HepG2 (cell line): ENCODE data around the gene SEMA7A. TPM values are rescaled to one million over a fixed set of nuclear protein-coding genes. Genes with fewer than 3 reads are reported as not detected.

Source experiments
- CSRNP2 ChIP-seq: sonication (generic); formaldehyde crosslinking; conservative IDR thresholded peaks from 2 replicates; pipeline ENCODE4 v1.8.0; 2022; ENCODE audit warnings: low read depth, missing genetic modification reagents
- GRHL1 ChIP-seq: sonication (generic); formaldehyde crosslinking; conservative IDR thresholded peaks from 2 replicates; pipeline ENCODE4 v1.8.0; 2022; ENCODE audit warnings: missing genetic modification reagents
- HNRNPH1 ChIP-seq: fragments of 200-400 bp; formaldehyde crosslinking; optimal IDR thresholded peaks from 2 replicates; pipeline ENCODE3; 2017; ENCODE audit warnings: mild to moderate bottlenecking, low read depth, low read length
- MBD4 ChIP-seq: IDR thresholded peaks from 2 replicates; pipeline ENCODE4 v1.6.1; 2012; ENCODE audit warnings: low read length, inconsistent platforms, borderline replicate concordance
- MIER2 ChIP-seq: IDR thresholded peaks from 2 replicates; pipeline ENCODE4 v1.6.1; 2016; ENCODE audit warnings: missing biosample characterization, missing genetic modification reagents
- ZNF232 ChIP-seq: sonication (generic); formaldehyde crosslinking; IDR thresholded peaks from 2 replicates; pipeline ENCODE4 v1.4.0; 2020; ENCODE audit warnings: missing genetic modification reagents, borderline replicate concordance
- ZNF30 ChIP-seq: sonication (generic); formaldehyde crosslinking; IDR thresholded peaks from 2 replicates; pipeline ENCODE4 v1.5.0; 2020; ENCODE audit warnings: mild to moderate bottlenecking, missing genetic modification reagents
- polyA plus RNA-seq, 8 experiments: library from polyadenylated mRNA; depleted of rRNA in 3 of 8; stranded (reverse) in 7 of 8; unstranded in 1 of 8; fragments of >200 nt; fragmentation: Illumina TruSeq in 4 of 8; extraction: Trizol in 4 of 8; gene quantifications; 2 replicates each; pipeline versions ENCODE4 v1.2.1 to v1.2.3, GENCODE V29; 2011 to 2016; ENCODE audit warnings: low read depth in 4 of 8, missing spikeins in 1 of 8, mixed read lengths in 1 of 8; ENCODE audit not compliant: insufficient read depth in 1 of 8
- total RNA-seq, 5 experiments: library from RNA; depleted of rRNA; stranded (reverse); fragments of >200 nt; fragmentation: Illumina TruSeq; extraction: Trizol; gene quantifications; 2 replicates each; pipeline ENCODE4 v1.2.3, GENCODE V29; 2016; ENCODE audit warnings: low read depth in 1 of 5
- TF ChIP-seq, protein P1 (sequence below): sonication (generic); formaldehyde crosslinking; IDR thresholded peaks from 2 replicates; pipeline ENCODE4 v1.5.1; 2020; ENCODE audit warnings: mild to moderate bottlenecking, moderate library complexity, missing genetic modification reagents
- TF ChIP-seq, protein P2 (sequence below): sonication (generic); formaldehyde crosslinking; IDR thresholded peaks from 2 replicates; pipeline ENCODE4 v1.5.0; 2020; ENCODE audit warnings: mild to moderate bottlenecking, missing genetic modification reagents, borderline replicate concordance
- TF ChIP-seq, protein P3 (sequence below): sonication (generic); formaldehyde crosslinking; IDR thresholded peaks from 2 replicates; pipeline ENCODE4 v1.9.0; 2022; ENCODE audit warnings: low read depth, missing genetic modification reagents
- TF ChIP-seq, protein P4 (sequence below): IDR thresholded peaks from 2 replicates; pipeline ENCODE4 v1.6.1; 2012; ENCODE audit warnings: inconsistent platforms

SEMA7A gene
- total and polyA plus RNA-seq, 2 of the 13 experiments (the other 11 are each of a cell fraction or from before 2014, with no cell fraction given) = 9.0 to 15.8 TPM

DNA sequence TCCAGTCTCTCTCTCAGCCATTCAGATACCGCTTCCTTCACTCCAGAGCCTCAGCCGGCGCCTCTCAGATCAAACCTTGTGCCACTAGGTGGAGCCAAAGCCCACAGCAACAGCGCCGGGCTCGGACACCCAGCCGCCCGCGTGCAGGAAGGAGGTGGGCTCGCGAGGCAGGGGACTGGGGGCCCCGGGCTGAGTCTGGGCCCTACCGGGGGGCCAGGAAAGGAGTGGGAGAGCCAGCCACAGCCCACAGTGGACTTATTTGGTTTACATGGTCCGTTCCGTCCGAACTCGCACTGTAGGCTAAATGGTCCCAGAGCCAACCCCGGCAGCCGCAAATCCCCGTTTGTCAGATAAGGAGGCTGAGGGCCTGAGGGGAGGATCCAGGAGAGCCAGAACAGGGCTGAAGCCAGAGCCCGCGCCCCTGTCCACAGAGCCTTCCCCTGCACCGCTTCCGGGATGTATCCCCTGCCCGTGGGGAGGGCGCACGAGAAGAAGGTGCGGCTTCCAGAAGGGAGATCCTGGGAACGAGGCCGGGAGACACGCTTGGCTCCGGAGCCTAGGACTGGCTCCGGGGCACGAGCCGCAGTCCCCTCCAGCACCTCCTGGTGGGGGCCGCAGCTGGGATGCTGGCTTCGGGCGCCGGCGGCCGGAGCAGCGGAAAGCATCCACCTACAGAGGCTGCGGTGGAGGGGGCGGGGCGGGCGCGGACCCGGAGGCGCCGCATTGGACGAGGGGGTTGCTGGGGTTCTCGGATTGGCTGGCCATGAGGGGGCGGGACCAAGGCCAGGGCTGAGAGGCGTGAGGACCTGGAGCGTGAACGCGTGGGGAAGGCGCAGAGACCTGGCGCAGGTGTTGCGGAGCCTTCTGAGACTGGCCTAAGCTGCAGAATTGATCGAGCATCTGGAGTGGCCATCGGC lies 59.8 kb downstream of the SEMA7A start (continued):
- no peak for TF ChIP-seq MIER2 (CRISPR knock-in tag)
- TF ChIP-seq, protein P1, sequence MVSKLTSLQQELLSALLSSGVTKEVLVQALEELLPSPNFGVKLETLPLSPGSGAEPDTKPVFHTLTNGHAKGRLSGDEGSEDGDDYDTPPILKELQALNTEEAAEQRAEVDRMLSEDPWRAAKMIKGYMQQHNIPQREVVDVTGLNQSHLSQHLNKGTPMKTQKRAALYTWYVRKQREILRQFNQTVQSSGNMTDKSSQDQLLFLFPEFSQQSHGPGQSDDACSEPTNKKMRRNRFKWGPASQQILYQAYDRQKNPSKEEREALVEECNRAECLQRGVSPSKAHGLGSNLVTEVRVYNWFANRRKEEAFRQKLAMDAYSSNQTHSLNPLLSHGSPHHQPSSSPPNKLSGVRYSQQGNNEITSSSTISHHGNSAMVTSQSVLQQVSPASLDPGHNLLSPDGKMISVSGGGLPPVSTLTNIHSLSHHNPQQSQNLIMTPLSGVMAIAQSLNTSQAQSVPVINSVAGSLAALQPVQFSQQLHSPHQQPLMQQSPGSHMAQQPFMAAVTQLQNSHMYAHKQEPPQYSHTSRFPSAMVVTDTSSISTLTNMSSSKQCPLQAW (CRISPR knock-in tag) = no peak
- TF ChIP-seq ZNF232 (CRISPR knock-in tag) = 0 out of 2 replicates have a peak, but pooled peaks have one; percentile 18
- TF ChIP-seq, protein P2, sequence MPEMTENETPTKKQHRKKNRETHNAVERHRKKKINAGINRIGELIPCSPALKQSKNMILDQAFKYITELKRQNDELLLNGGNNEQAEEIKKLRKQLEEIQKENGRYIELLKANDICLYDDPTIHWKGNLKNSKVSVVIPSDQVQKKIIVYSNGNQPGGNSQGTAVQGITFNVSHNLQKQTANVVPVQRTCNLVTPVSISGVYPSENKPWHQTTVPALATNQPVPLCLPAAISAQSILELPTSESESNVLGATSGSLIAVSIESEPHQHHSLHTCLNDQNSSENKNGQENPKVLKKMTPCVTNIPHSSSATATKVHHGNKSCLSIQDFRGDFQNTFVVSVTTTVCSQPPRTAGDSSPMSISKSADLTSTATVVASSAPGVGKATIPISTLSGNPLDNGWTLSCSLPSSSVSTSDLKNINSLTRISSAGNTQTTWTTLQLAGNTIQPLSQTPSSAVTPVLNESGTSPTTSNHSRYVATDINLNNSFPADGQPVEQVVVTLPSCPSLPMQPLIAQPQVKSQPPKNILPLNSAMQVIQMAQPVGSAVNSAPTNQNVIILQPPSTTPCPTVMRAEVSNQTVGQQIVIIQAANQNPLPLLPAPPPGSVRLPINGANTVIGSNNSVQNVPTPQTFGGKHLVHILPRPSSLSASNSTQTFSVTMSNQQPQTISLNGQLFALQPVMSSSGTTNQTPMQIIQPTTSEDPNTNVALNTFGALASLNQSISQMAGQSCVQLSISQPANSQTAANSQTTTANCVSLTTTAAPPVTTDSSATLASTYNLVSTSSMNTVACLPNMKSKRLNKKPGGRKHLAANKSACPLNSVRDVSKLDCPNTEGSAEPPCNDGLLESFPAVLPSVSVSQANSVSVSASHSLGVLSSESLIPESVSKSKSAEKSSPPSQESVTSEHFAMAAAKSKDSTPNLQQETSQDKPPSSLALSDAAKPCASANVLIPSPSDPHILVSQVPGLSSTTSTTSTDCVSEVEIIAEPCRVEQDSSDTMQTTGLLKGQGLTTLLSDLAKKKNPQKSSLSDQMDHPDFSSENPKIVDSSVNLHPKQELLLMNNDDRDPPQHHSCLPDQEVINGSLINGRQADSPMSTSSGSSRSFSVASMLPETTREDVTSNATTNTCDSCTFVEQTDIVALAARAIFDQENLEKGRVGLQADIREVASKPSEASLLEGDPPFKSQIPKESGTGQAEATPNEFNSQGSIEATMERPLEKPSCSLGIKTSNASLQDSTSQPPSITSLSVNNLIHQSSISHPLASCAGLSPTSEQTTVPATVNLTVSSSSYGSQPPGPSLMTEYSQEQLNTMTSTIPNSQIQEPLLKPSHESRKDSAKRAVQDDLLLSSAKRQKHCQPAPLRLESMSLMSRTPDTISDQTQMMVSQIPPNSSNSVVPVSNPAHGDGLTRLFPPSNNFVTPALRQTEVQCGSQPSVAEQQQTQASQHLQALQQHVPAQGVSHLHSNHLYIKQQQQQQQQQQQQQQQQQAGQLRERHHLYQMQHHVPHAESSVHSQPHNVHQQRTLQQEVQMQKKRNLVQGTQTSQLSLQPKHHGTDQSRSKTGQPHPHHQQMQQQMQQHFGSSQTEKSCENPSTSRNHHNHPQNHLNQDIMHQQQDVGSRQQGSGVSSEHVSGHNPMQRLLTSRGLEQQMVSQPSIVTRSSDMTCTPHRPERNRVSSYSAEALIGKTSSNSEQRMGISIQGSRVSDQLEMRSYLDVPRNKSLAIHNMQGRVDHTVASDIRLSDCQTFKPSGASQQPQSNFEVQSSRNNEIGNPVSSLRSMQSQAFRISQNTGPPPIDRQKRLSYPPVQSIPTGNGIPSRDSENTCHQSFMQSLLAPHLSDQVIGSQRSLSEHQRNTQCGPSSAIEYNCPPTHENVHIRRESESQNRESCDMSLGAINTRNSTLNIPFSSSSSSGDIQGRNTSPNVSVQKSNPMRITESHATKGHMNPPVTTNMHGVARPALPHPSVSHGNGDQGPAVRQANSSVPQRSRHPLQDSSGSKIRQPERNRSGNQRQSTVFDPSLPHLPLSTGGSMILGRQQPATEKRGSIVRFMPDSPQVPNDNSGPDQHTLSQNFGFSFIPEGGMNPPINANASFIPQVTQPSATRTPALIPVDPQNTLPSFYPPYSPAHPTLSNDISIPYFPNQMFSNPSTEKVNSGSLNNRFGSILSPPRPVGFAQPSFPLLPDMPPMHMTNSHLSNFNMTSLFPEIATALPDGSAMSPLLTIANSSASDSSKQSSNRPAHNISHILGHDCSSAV = no peak
- TF ChIP-seq, protein P3, sequence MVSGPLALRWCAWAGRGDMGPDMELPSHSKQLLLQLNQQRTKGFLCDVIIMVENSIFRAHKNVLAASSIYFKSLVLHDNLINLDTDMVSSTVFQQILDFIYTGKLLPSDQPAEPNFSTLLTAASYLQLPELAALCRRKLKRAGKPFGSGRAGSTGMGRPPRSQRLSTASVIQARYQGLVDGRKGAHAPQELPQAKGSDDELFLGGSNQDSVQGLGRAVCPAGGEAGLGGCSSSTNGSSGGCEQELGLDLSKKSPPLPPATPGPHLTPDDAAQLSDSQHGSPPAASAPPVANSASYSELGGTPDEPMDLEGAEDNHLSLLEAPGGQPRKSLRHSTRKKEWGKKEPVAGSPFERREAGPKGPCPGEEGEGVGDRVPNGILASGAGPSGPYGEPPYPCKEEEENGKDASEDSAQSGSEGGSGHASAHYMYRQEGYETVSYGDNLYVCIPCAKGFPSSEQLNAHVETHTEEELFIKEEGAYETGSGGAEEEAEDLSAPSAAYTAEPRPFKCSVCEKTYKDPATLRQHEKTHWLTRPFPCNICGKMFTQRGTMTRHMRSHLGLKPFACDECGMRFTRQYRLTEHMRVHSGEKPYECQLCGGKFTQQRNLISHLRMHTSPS (CRISPR knock-in tag) = no peak
- TF ChIP-seq GRHL1 (CRISPR knock-in tag) = no peak
- TF ChIP-seq MBD4 = no peak
- TF ChIP-seq HNRNPH1 = no peak
- no peak for TF ChIP-seq CSRNP2 (CRISPR knock-in tag)
- TF ChIP-seq ZNF30 = 0 out of 2 replicates have a peak, but pooled peaks have one; percentile 57
- TF ChIP-seq, protein P4, sequence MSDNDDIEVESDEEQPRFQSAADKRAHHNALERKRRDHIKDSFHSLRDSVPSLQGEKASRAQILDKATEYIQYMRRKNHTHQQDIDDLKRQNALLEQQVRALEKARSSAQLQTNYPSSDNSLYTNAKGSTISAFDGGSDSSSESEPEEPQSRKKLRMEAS = peak; percentile 85
